ENCODE data around the gene MRPL49. TPM values are rescaled to one million over a fixed set of nuclear protein-coding genes. Genes with fewer than 3 reads are reported as not detected.

The MRPL49 gene
- total and polyA plus RNA-seq, 2 of the 8 experiments (the other 6 are each of a cell fraction or from before 2014, with no cell fraction given), result 54.0 to 84.8 TPM

- TF ChIP-seq CREB1 (IDR thresholded peaks at IDR 0.05) (peak; percentile 100), SIRT6 (IDR thresholded peaks at IDR 0.05; ENCODE audit: low read length) (no peak), GTF2F1 (IDR thresholded peaks at IDR 0.05; ENCODE audit: borderline replicate concordance, low read depth, low read length) (no peak), TCF12 (IDR thresholded peaks at IDR 0.05; ENCODE audit: low read depth, low read length) (no peak), MAFK (IDR thresholded peaks at IDR 0.05; ENCODE audit: low read depth, low read length) (no peak), RNF2 (IDR thresholded peaks at IDR 0.05; ENCODE audit: borderline replicate concordance, low read depth, low read length, missing control alignments, poor library complexity, severe bottlenecking) (no peak), SRF (IDR thresholded peaks at IDR 0.05; ENCODE audit: low read depth, low read length) (peak; percentile 79), CEBPB (IDR thresholded peaks at IDR 0.05; ENCODE audit: low read depth, low read length) (no peak), JUN (IDR thresholded peaks at IDR 0.05; ENCODE audit: low read depth, low read length) (no peak), JUND (IDR thresholded peaks at IDR 0.05; ENCODE audit: low read length) (peak; percentile 42; the same call in 1 of the 2 replicates), BACH1 (IDR thresholded peaks at IDR 0.05; ENCODE audit: low read length) (peak; percentile 66; the same call in 1 of the 2 replicates), KDM1A (IDR thresholded peaks at IDR 0.05; ENCODE audit: borderline replicate concordance, low read length) (no peak), GABPA (IDR thresholded peaks at IDR 0.05; ENCODE audit: borderline replicate concordance, insufficient read depth, low read length) (peak; percentile 87), CBX8 (IDR thresholded peaks at IDR 0.05; ENCODE audit: borderline replicate concordance, low read depth, low read length) (no peak), RFX5 (IDR thresholded peaks at IDR 0.05; ENCODE audit: borderline replicate concordance, low read depth, low read length) (no peak), FOSL1 (IDR thresholded peaks at IDR 0.05; ENCODE audit: insufficient read depth, low read depth, low read length) (no peak), RXRA (IDR thresholded peaks at IDR 0.05; ENCODE audit: insufficient read depth, low read depth, low read length) (no peak), TBP (IDR thresholded peaks at IDR 0.05; ENCODE audit: low read depth, low read length) (peak; percentile 57; the same call in 1 of the 2 replicates), CHD2 (IDR thresholded peaks at IDR 0.05; ENCODE audit: low read length) (peak; percentile 66), SP1 (IDR thresholded peaks at IDR 0.05; ENCODE audit: low read depth, low read length) (peak; percentile 78), TAF1 (IDR thresholded peaks at IDR 0.05; ENCODE audit: low read depth, low read length) (peak; percentile 87), TAF7 (optimal IDR thresholded peaks at IDR 0.05; ENCODE audit: borderline replicate concordance, low read depth, low read length) (peak; percentile 76), RAD21 (IDR thresholded peaks at IDR 0.05 in 1 of 2, conservative IDR thresholded peaks at IDR 0.05 in 1 of 2; ENCODE audit: low read depth in 2 of 2, low read length in 2 of 2) (0 out of 4 replicates have a peak, but pooled peaks of 1 of the 2 experiments have one; percentile 0), POU5F1 (IDR thresholded peaks at IDR 0.05; ENCODE audit: low read depth, low read length) (no peak)
Observed at GRCh38 chr11:65083834-65084597, 38.1 kb upstream of the MRPL49 start, which contains the start of the genes CDCA5 and ZFPL1 (continued).

All from H1 (cell line).